ENCODE results near the gene SYP. TPM values are rescaled to one million over a fixed set of nuclear protein-coding genes. Genes with fewer than 3 reads are reported as not detected.

Gene SYP
- total RNA-seq (2014; rRNA removed): 1.4 and 2.0 TPM in 2 replicates
- 1.2 TPM for polyA plus RNA-seq (2012)

DNA sequence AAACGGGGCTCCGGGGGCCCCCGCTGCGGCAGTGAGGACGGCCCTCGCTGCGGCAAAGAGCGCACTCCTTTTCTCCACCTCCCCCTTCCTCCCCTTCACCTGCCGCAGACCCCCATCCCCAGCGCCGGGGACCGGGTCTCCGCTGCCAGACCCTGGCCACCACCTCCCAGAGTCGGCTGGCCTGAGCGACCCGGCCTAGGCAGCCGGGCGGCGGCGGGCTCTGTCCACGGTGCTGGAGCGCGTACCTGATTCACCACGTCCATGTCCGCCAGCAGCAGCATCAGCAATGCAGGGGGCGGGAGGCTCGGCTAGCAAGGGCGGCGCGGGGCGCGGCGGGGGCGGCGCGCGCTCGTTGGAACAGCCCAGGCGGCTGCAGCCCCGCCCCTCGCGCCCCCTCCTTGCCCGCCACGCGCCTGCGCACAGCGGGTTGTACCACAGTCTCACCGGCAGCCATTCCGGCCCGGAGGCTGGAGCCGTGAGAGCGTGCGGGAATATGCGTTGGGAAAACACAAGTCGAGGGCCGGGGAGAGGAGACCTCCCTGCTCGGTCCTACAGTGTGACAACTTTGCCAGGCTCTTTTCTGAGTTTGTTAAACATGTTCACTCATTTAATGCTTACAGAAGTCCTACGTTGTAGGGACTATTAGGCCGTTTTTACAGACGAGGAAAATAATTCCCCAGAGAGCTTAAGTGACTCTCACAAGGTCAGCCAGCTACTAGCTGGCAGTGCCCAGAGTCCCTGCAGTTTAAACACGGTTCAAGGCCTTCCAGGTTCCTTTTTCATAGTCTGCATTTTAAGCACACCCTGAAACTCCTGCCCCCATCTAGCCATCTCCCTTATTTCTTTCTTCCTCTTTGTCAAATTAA lies at the start of gene SYP:
Gene SYP, minus strand, starts transcription at position 288 of the 866 bp plus-strand sequence. Its CDS starts 7 bp downstream, at position 281.
- peak; percentile 73 for DNase-seq (ENCODE audit: low read depth)

DNA sequence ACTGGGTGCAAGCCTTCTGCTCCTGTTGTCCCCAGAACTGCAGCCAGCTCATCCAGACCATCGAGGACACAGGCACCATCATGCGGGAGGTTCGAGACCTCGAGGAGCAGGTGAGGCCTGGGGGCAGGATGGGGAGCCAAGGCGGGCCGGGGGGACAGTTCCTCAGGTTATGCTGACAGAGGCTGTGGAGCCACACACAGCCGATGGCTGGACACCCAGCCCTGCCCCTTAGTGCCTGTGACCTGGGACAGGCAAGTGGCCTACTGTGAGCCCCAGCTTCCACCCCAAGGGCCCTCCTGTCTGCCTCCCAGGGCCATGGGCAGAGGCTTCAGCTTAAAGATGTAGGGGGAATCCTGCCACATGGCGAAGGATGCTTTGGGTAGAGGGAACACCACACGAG lies 49.6 kb upstream of the SYP start:
- no peak for DNase-seq (ENCODE audit: low read depth)

DNA sequence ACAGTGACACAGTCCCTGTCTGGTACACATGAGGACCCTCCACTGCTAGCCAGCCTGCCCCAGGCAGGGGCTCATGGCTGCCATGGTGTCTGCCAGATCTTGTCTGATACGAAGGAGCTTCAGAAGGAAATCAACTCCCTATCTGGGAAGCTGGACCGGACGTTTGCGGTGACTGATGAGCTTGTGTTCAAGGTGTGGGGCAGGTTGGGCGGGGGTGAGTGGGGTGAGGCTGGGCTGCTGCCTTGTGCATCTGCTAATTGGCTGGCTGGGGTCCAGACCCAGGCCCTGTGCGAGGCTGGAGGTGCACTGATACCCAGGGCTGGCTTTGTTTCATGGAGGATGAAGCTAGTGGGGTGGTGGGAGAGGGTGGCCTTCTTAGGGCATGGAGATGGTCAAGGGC lies 49.1 kb upstream of the SYP start:
- no peak for DNase-seq (ENCODE audit: low read depth)

DNA sequence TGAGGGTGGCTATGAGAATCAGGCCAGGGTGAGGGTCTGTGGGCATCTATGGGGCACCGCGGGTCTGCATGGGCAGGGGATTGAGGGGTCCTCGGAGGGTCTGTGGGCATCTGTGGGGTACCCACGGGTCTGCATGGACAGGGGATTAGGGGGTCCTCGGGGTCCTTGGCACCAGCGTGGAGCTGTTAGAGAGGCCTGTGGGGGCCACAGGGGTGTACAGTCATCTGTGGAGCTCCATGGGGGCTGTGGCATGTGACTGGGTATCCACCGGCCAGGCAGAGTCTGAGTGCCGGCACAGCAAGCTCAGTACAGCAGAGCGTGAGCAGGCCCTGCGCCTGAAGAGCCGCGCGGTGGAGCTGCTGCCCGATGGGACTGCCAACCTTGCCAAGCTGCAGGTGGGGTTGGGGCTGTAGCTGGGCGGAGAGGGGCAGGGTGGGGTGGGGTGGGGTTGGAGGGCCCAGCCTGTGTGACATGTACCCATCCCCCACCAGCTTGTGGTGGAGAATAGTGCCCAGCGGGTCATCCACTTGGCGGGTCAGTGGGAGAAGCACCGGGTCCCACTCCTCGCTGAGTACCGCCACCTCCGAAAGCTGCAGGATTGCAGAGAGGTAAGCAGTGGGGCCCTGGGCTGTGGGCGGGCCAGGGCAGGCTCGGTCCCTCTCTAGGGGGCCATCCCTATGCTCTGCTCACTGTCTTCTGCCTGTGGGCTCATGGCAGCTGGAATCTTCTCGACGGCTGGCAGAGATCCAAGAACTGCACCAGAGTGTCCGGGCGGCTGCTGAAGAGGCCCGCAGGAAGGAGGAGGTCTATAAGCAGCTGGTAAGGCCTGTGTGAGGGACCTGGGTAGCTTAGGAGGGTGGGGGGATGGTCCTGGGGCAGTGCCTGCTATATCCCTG lies 48.2 kb upstream of the SYP start:
- DNase-seq (ENCODE audit: low read depth): no peak

DNA sequence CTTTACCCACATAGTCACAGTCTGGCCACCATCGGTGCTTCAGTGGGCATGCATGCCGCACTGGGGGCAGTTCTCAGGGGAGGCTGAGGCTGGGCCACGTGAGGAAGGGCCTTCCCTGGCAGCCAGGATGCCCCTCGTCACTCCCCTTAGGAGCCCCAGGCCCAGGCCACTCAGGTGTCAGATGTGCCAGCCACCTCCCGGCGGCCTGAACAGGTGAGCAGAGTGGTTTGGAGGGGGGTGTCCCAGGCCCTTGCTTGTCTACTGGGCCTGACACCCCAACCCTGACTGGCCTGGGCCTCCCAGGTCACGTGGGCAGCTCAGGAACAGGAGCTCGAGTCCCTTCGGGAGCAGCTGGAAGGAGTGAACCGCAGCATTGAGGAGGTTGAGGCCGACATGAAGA lies 47.4 kb upstream of the SYP start:
- no peak for DNase-seq (ENCODE audit: low read depth)

DNA sequence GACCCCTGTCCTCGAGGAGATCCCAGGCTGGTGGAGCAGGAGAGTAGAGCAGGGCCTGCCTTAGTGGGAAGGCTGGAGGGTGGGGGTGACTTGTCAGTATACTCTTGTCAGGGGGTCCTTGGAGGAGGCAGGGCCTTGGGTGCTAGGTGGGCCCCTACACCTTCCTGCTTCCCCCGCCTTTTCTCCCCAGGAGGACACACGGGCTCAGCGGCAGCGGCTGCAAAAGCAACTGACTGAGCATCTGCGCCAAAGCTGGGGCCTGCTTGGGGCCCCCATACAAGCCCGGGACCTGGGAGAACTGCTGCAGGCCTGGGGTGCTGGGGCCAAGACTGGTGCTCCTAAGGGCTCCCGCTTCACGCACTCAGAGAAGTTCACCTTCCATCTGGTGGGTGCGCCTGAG lies 46.5 kb upstream of the SYP start:
- DNase-seq (ENCODE audit: low read depth): no peak

DNA sequence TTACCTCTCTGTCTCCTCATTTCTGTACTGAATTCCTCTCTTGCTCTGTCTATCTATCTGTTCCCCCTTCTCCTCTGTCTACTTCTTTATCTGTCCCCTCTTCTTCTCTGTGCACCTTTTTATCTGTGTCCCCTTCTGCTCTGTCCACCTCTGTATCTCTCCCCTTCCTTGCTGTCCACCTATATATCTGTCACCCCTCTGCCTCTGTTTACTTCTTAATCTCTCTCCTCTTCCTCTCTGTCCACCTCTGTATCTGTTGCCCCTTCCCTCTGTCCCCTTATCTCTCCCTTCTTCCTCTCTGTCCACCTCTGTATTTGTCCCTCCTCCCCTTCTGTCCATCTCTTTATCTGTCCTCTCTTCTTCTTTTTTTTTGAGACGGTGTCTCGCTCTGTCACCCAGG lies 44.2 kb upstream of the SYP start:
- DNase-seq (ENCODE audit: low read depth): no peak

DNA sequence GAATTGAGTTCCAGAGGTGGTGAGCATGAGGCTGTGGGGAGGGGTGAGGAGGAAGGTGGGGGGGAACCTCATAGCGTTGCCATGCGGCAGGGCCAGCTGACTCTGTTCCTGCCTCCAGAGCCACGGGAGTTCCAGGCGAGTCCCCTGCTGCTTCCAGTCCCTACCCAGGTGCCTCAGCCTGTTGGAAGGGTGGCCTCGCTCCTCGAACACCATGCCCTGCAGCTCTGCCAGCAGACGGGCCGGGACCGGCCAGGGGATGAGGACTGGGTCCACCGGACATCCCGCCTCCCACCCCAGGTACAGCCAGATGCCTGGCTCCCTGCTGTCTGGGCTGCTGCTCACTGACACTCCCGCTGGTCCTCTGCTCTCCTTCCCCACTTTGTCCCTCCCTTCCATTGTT lies 43.2 kb upstream of the SYP start:
- no peak for DNase-seq (ENCODE audit: low read depth)

DNA sequence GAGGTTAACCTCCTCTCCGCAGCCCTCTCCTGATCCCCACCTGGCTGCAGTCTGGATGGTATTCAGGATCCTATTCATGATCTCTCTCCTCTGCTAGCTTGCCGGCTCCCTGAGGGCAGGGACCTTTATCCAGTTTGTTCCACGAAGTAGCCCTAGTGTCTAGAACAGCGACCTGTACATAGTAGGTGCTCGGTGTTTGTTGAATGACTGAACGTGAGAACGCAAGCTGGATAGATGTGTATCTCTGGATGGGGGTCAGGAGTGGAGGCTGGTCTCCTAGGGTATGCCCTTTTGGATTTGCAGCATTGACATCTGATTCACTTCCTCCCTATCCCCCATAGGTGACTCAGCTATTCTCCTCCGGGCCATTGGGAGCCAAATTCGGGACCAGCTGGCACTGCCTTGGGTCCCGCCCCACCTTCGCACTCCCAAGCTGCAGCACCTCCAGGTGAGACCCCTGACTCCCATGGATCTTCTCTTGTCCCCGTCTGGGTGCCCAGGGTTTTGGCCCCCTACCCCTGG lies 42.6 kb upstream of the SYP start:
- DNase-seq (ENCODE audit: low read depth): no peak

DNA sequence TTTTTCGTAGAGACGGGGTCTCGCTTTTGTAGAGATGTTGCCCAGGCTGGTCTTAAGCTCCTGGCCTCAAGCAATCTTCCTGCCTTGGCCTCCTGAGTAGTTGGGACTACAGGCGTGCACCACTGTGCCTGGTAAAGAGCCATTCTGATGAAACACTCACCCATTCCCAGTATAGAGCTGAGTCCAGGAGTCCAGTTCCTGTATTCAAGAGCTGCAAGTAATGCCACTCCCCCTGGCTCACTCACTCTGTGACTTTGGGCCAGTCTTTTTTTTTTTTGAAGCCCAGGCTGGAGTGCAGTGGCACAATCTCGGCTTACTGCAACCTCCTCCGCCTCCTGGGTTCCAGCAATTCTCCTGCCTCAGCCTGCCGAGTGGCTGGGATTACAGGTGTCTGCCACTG lies 38.7 kb upstream of the SYP start:
- DNase-seq (ENCODE audit: low read depth): no peak

DNA sequence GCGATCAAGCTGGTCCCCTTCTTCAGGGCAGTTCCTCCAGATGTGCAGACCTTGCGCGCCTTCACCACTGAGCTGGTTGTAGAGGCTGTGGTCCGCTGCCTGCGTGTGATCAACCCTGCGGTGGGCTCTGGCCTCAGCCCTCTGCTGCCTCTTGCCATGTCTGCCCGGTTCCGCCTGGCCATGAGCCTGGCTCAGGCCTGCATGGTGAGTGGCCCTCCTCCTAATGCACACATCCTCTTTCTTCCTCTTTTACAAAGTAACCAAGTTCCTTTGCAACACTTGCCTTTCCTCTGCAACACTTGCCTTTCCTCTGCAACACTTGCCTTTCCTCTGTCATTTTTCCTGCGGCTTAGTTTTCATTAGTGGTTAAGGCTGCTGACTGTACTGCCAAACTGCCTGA lies 37.1 kb upstream of the SYP start:
- no peak for DNase-seq (ENCODE audit: low read depth)

DNA sequence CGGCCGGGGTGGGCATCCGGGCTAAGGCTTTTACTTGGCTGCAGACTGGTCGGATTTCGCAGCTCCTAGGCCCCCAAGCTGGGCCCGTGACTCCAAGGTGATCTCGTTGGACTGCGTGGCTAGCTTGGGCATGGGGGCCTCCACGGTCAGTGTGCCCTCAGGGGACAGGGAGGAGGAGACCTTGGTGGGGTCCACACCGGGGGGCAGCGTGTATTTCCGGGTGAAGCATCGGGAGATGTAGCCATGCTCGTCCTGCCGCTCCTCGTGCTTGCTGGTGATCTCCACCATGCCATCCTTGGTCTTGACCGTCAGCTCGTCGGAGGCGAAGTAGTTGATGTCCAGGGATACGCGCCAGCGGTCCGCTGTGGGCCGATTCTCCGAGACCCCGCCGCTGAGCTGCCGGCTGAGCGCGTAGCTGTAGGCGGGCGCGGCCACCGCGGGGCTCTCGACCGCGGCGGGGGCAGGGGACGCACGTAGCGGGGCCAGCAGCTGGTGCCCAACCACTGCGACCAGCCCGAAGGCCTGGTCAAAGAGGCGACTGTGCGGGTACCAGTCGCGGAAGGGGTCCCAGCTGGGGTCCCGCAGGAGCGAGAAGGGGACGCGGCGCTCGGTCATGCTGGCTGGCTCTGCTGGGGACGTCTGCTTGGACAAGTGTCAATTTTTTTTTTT lies 34.0 kb upstream of the SYP start:
- DNase-seq (ENCODE audit: low read depth): no peak

DNA sequence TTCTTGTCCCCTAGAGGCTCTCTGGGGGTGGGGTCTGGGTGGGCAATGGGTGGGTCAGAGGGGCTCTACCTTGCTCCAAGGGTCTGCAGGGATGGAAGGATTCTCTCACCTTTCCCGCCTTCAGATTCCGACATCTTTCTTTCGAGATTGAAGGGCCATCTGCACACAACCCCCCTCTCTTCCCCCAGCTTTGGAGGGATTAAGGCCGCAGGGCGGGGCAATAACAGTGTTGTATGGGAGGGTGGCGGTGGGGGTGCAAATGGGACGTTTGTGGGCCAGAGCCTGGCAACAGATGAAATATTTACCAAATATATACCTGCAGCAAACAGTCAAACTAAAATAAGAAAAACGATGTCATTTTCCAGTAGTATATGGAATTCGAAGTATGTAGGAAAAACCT lies 33.2 kb upstream of the SYP start, which contains the start of gene CACNA1F:
Gene CACNA1F, minus strand, starts transcription at position 165 of the 400 bp plus-strand sequence. Its CDS starts 31 bp downstream, at position 134.
- DNase-seq (ENCODE audit: low read depth): no peak

DNA sequence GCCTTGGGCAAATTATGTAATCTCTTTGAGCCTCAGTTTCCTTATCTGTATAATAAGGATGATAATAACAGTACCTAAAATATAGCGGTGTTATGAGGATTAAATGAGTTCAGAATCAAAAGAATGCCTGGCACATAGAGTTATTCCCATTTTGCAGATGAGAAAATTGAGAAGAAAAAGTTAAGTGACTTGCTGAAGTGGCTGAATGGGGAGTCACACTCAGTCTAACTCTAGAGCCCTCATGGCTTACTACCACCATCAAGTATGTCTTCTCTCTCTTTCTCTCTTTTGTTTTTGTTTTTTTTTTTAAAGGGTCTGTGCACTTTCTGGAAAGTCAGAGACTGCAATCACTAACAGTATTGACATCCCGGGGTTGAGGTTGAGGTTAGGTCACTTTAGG lies 32.5 kb upstream of the SYP start:
- no peak for DNase-seq (ENCODE audit: low read depth)

DNA sequence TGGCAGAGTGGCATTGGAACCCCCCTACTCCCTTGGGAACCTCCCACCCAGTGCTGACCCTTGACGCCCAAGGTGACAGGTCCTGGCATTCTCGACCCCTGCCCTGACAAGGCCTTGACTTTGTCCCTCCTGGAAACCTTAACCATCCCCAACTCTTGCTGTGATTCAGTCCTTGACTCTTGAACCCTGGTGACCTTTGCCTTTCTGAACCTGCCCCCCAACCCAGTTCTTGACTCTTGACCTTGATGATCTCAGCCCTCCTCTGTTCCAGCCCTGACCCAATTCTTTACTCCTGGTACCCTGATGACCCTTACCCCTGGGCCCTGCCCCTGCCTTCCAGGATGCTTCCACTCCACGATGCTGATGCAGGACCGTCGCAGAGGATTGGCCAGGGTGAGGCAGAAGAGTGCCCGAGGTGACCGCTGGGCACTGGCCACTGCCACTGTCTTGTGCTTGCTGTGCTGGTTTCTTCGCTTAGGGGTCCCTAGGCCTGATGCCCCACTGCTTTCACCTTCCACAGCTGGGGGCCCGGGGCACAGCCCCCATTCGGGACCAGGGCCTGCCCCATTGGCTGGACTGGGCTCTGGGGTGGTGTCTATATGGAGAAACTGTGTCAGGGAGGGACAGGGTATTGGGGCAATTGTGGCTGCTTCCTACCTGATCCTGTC lies 31.5 kb upstream of the SYP start:
- DNase-seq (ENCODE audit: low read depth): no peak

DNA sequence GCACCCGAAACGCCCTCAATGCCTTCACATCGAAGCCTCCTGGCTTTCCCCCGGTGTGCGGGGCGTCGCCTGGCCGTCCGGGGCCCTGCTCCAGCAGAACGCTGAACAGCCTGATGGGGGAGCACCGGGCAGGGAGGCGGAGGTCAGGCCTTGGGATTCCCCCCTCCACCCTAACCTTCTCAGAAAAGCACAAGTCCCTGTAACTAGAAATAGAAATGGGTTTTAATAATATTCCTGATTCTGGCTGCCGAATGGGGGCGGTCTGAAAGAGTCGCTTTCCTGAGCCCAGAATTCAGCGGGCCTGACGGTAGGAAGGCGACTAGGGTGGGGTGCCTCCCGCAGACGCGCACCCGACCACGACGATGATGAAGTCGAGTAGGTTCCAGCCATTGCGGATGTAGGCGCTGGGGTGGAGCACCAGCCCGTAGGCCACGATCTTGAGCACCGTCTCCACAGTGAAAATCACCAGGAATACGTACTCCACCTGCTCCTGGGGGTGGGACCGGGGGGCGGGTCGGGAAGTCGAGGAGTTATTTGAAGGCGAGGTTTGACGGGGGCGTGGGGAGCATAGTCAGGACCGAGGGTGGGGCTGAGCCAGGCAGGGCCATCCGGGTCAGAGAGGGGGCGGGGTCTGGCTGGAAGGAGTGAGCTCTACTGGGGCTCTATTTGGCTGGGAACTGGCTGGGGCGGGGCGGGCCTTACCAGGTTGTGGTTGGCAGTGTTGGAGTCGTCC lies 30.7 kb upstream of the SYP start:
- no peak for DNase-seq (ENCODE audit: low read depth)

DNA sequence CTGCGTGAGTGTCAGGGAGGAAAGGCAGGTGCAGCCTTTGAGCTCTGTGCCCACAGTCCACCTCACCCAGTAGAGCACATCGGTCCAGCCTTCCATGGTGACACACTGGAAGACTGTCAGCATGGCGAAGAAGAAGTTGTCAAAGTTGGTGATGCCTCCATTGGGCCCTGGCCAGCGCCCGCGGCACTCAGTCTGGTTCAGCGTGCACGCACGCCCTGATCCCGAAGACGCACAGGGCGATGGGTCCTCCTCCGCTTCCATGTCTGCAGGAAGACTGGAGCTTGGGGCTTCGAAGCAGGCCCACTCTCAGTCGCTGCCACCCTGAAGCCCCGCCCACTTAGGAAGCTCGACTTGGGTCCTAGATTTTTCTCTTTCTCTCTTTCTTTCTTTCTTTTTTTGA lies 28.2 kb upstream of the SYP start:
- DNase-seq (ENCODE audit: low read depth): no peak

DNA sequence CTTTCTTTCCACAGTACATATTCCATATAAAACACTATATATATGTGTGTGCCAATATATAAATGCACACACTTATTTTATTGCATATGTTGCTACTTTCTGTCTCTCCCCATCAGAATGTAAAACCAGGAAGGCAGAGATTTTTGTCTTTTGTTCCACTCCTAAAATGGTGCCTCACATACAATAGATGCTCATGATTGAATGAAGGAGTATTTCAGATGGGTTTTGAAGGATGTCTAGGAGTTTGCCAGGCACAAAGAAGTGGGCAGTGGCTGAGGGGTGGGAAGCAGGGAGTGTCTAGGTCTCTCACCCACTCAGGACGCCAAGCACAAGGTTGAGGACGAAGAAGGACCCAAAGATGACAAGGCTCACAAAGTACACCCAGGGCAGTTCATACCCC lies 27.7 kb upstream of the SYP start:
- DNase-seq (ENCODE audit: low read depth): no peak

DNA sequence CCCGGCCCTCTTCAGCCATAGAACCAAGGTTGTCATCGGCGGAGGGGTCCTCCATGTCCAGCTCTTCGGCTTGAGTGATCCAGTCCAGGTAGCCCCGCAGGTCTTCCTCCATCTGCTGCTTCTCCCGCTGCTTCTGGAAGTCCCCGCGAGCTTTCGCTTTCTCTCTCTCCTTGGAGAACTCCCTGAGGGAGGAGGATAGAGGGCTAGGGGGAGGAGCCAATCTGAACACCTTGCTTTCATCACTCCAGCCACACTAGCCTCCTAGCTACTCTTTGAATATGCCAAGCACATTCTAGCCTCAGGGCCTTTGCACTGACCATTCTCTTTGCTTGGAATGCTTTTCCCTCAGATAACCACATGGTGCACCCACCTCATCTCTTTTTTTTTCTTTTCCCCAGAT lies 27.0 kb upstream of the SYP start:
- no peak for DNase-seq (ENCODE audit: low read depth)

DNA sequence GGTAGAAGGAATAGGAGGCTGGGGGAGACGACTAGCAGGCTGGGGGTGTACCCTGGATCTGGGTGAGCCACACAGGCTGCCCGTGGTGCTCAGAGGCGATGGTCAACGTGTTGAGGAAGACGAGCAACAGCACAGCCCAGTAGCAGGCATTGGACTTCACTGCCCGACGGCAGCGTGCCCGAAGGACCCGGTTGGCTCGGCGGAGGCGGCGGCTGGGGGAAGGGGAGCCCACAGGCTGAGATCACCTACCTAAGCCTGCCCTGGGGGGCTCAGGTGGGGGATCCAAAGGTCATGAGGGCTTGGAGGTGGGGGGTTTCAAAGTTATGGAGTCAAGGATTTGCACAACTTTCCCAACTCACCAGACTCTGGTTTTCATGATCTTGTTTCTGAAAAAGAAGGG lies 25.9 kb upstream of the SYP start:
- no peak for DNase-seq (ENCODE audit: low read depth)

DNA sequence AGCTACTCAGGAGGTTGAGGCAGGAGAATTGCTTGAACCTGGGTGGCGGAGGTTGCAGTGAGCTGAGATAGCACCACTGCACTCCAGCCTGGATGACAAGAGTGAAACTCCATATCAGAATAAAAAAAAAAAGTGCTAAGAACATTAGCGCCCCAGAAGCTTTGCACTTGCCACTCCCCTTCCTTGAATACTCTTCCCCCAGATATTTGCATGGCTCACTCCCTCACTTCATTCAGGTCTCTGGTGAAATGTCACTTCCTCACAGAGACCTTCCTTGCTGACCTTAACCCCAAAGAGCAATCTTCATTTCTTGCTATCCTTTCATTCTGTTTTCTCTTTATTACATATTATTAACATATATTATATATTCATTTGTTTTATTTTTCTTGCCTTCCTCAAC lies 21.9 kb upstream of the SYP start:
- no peak for DNase-seq (ENCODE audit: low read depth)
